NCI-H1930 (cell line): ENCODE data around the gene REELD1.

ENCODE experiments used
- DNase-seq, 2 experiments: peaks; one replicate each; lab custom pipeline; 2025; lab: John Stamatoyannopoulos, UW

REELD1 gene

GRCh38 chr4:146267826-146268225 lies 53.5 kb downstream of the REELD1 start:
- DNase-seq, result no peak

- DNase-seq, result no peak
These were observed 54.9 kb downstream of the REELD1 start for GRCh38 chr4:146269228-146269653.

- DNase-seq, result no peak
These were observed 57.1 kb downstream of the REELD1 start for GRCh38 chr4:146271466-146271865.

DNA sequence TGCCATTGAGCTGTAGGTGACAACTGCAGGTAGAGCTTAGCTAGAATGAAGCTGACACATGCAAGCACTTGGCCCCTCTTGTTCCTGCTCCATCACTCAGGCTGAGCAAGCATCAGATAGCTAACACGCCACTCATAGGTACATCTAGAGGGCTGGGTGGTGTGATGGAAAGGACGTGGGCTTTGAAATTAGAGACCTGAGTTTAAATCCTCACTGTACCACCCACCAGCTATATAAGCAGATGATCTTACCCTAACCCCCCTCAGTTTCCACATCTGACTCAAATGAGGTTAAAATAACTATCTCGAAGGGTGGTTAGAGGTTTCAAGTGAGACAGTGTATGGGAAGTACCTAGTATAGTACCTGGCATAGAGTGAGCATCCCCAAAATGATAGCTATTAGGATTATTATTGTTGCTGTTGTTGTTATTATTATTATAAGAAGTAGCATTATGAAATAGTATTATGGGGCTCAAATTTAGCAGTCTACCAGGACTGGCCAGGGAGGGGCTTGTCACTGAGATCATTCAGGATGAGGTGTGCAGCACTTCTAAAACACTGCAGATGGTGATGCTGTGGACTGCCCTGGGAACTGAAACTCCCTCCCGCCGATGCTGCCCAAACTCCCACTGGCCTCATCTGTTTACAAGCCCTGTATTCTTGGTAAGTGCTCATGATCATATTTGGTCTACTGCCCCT lies 59.0 kb downstream of the REELD1 start:
- DNase-seq, result no peak

DNA sequence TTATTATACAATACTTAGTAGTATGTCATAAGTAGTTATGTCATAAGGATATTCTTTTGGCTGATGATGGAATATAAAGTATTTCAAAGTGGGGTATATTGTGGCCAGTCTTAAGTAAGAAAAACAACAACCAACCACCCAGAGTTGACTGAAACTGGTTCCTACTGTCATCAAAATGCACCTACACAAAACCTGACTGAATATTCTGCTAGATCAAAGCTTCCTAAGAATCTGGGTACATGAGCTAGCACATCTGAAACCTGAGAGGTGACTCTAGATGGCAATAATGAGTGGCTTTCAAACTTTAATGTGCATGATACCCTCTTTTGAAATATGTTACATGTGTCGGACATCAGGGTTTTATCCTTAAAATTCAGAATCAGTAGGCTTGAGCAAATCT lies 60.4 kb downstream of the REELD1 start:
- DNase-seq, result no peak

DNA sequence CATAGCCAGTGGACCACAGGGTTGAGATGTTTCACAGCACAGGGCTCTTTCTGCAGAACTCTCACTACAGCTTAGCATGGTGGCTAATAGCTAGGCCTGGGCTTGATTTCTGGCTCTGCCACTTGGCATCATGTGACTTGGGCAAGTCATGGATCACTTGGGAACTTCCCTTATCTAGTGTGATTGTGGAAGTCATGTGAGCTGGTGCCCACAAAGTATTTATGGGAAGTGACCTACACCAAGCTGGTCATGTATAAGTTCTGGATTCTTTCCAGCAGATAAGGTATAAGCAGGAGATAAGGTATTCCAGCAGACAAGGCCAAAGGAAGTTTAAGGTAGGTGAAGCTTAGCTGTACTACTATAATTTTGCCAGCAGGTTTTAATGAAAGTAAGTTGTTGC lies 61.0 kb downstream of the REELD1 start:
- no peak for DNase-seq

DNA sequence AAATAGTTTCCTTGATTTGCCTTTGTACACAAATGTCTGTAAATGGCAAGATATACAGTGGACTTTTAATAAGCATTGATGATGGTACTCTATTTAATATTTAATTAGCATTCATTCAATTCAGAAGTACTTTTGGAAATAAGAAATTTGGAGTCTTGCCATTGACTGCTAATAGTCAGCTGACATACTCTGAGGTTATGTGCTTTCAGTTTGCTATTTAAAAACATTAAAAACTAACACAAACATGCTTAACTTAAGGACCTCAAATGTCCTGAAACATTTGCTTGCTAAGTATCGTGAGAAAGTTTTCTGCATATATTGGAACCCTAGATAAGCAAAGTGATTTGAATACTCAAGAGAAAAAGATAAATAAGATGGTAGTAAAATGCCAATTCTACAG lies 64.6 kb downstream of the REELD1 start:
- DNase-seq, result no peak
